ENCODE results near the gene CCSER1. TPM values are rescaled to one million over a fixed set of nuclear protein-coding genes. Genes with fewer than 3 reads are reported as not detected.

Gene CCSER1
- total RNA-seq, 1 experiment from 2014 or later, result 0.63 TPM

DNA sequence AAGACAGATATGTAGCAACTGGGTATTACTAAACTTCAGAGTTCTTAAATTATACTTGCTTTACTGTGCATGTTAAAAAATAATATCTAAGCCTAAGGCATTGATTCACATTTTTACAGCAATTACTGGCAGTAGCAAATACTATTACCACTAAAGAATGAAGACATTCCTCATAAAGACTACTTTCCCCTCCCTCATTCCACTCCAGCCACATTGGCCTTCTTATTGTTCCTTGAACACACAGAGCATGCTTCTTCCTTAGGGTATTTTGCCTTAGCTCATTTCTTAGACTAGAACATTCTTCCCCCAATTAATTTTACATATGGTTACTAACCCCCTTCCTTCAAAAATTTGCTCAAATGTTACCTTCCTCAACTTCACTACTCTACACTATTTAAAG, 717.0 kb downstream of the CCSER1 start:
- ChIA-PET CTCF (interaction anchor here (0.6 kb wide), 1 partner anchor 245 kb away, joined by 5 read pairs; no protein-coding TSS in a partner anchor), POLR2A (no interaction called here)
- H3K27ac Mint-ChIP-seq (ENCODE audit: low read depth, unreplicated experiment), result no peak overlapping the region
- peaks cover 19% of the 10 kb centered on the region for H3K4me1 Mint-ChIP-seq (ENCODE audit: insufficient read depth, unreplicated experiment)
- no peak overlapping the region for H3K4me3 Mint-ChIP-seq (ENCODE audit: unreplicated experiment)
- DNase-seq (ENCODE audit: unreplicated experiment), result no peak
- BruUV-seq (replicated peaks), result no TSS peak
- peaks cover 12% of the 10 kb centered on the region for H3K36me3 Mint-ChIP-seq (ENCODE audit: insufficient read depth, unreplicated experiment)
- H3K27me3 Mint-ChIP-seq (ENCODE audit: insufficient read depth, unreplicated experiment), result no peaks in the 10 kb centered on the region
- TF ChIP-seq, protein P1, sequence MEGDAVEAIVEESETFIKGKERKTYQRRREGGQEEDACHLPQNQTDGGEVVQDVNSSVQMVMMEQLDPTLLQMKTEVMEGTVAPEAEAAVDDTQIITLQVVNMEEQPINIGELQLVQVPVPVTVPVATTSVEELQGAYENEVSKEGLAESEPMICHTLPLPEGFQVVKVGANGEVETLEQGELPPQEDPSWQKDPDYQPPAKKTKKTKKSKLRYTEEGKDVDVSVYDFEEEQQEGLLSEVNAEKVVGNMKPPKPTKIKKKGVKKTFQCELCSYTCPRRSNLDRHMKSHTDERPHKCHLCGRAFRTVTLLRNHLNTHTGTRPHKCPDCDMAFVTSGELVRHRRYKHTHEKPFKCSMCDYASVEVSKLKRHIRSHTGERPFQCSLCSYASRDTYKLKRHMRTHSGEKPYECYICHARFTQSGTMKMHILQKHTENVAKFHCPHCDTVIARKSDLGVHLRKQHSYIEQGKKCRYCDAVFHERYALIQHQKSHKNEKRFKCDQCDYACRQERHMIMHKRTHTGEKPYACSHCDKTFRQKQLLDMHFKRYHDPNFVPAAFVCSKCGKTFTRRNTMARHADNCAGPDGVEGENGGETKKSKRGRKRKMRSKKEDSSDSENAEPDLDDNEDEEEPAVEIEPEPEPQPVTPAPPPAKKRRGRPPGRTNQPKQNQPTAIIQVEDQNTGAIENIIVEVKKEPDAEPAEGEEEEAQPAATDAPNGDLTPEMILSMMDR (IDR thresholded peaks at IDR 0.05; ENCODE audit: unreplicated experiment), result no peak
- no peaks in the 10 kb centered on the region for H3K9me3 Mint-ChIP-seq (ENCODE audit: unreplicated experiment)
- intact Hi-C loops (cut with micrococcal nuclease), result no loop called here

DNA sequence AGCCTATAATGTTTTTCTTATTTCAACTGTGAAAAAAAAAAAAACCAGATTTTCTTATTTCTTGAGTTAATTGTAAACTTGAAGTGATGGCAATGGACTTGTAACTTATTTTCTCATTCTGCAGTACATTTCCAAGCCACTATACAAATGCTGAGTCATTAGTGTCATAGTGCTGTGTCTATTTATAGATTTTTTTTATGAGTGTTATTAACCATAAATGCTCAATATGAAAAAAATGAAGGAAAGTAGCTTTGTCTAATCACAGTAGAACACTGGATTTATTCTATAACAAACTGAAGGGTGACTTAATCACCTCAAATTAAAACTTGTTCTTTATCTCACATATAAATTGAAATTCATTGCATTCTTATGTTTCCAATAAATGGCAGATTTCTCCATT, 718.6 kb downstream of the CCSER1 start:
- CTCF ChIA-PET, result no interaction called here
- BruUV-seq (replicated peaks), result no TSS peak
- no peaks in the 10 kb centered on the region for H3K27me3 Mint-ChIP-seq (ENCODE audit: insufficient read depth, unreplicated experiment)
- no peak overlapping the region for H3K4me3 Mint-ChIP-seq (ENCODE audit: unreplicated experiment)
- peaks cover 15% of the 10 kb centered on the region for H3K4me1 Mint-ChIP-seq (ENCODE audit: insufficient read depth, unreplicated experiment)
- intact Hi-C loops (cut with micrococcal nuclease), result no loop called here
- H3K9me3 Mint-ChIP-seq (ENCODE audit: unreplicated experiment), result no peaks in the 10 kb centered on the region
- H3K36me3 Mint-ChIP-seq (ENCODE audit: insufficient read depth, unreplicated experiment), result peaks cover 11% of the 10 kb centered on the region
- TF ChIP-seq, protein P1 (IDR thresholded peaks at IDR 0.05; ENCODE audit: unreplicated experiment), result no peak
- POLR2A ChIA-PET, result no interaction called here
- no peak overlapping the region for H3K27ac Mint-ChIP-seq (ENCODE audit: low read depth, unreplicated experiment)
- peak; percentile 16 for DNase-seq (ENCODE audit: unreplicated experiment)

- CTCF ChIA-PET, result interaction anchor here (0.6 kb wide), 1 partner anchor 769 kb away, joined by 4 read pairs; no protein-coding TSS in a partner anchor
- Mint-ChIP-seq H3K4me3 (ENCODE audit: unreplicated experiment) (no peak overlapping the region), H3K4me1 (ENCODE audit: insufficient read depth, unreplicated experiment) (no peaks in the 10 kb centered on the region), H3K36me3 (ENCODE audit: insufficient read depth, unreplicated experiment) (no peaks in the 10 kb centered on the region), H3K27ac (ENCODE audit: low read depth, unreplicated experiment) (no peak overlapping the region), H3K9me3 (ENCODE audit: unreplicated experiment) (no peaks in the 10 kb centered on the region), H3K27me3 (ENCODE audit: insufficient read depth, unreplicated experiment) (no peaks in the 10 kb centered on the region)
- TF ChIP-seq, protein P1 (IDR thresholded peaks at IDR 0.05; ENCODE audit: unreplicated experiment), result no peak
- BruUV-seq (replicated peaks), result no TSS peak
- no peak for DNase-seq (ENCODE audit: unreplicated experiment)
- POLR2A ChIA-PET, result no interaction called here
- intact Hi-C loops (cut with micrococcal nuclease), result no loop called here
Observed at GRCh38 chr4:90852237-90852636, 725.0 kb downstream of the CCSER1 start.

DNA sequence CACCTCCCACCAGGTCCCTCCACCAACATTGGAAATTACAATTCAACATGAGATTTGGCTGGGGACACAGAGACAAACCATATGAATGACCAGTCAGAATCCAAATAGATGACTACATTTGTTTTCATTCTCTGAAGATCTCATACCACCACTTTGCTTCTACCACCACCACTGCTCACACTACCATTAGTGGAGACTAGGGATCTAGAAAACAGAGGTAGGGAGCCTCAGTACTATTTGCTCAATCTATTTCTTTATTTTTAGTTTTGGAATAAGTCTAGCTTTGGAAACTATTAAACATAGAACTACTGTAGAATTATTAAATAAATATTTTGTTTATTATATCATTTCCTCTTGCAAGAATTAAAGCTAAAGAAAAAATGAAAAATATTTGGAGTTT, 727.9 kb downstream of the CCSER1 start:
- H3K27ac Mint-ChIP-seq (ENCODE audit: low read depth, unreplicated experiment), result no peak overlapping the region
- intact Hi-C loops (cut with micrococcal nuclease), result no loop called here
- no TSS peak for BruUV-seq (replicated peaks)
- CTCF ChIA-PET, result no interaction called here
- H3K36me3 Mint-ChIP-seq (ENCODE audit: insufficient read depth, unreplicated experiment), result peaks cover 6% of the 10 kb centered on the region
- no peak overlapping the region for H3K4me3 Mint-ChIP-seq (ENCODE audit: unreplicated experiment)
- H3K27me3 Mint-ChIP-seq (ENCODE audit: insufficient read depth, unreplicated experiment), result no peaks in the 10 kb centered on the region
- TF ChIP-seq, protein P1 (IDR thresholded peaks at IDR 0.05; ENCODE audit: unreplicated experiment), result no peak
- H3K4me1 Mint-ChIP-seq (ENCODE audit: insufficient read depth, unreplicated experiment), result no peaks in the 10 kb centered on the region
- POLR2A ChIA-PET, result no interaction called here
- no peaks in the 10 kb centered on the region for H3K9me3 Mint-ChIP-seq (ENCODE audit: unreplicated experiment)
- no peak for DNase-seq (ENCODE audit: unreplicated experiment)

Measured in MCF 10A (cell line).